ENCODE data around the gene ORM2.

ORM2 gene

DNA sequence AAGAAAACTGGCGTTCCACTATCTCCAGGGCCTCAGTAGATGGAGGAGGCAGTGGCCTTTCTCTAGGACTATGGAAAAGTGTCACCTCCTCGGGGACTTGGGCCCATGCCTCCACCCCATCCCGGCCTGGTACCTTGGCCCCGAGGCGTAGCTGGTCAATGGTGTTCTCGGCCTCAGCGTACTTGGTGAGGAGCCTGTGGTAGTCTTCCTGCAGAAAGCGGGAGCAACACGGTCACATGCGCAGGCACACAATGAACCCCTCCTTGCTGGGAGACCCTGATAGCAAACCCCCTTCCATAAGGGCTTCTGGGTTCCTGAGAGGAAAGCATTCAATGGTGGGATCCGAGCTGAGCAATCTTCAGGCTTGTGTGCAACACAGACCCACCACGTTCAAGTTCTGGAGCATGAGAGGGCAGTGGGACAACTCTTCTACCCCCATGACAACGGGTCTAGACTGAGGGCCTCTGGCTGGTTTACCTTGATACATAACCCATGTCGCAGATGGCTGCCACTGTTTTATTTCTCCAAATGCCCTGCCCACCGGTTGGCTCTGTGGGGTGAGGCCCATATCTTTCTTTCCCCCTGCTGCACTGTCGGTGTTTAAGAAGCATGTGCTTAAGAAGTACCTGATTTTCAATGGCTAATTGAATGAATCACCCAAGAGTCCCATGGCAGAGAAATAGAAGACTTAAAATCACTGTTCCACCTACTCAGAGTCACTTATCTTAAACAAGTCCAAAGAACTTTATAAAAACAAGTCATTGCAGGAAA, 44.5 kb downstream of the ORM2 start:
- DNase-seq: no peak

DNA sequence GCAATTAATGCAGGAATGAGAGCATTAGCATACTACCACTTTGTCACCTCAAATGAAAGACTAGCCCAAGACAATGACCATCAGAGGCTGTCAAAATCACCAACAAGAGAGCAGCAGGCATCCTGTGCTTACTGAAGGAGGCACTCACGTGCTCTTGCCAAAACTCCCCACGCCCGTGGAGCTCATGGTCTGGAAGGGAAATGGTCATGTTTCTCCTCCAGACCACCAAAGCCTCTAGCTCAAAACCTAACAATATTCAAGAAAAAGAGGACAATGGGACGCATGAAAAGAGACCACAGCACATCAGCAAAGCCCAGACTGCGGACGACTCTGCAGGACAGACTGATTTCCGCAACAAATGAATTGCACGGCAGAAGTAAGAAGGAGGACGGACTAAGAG, 45.3 kb downstream of the ORM2 start:
- no peak for DNase-seq

DNA sequence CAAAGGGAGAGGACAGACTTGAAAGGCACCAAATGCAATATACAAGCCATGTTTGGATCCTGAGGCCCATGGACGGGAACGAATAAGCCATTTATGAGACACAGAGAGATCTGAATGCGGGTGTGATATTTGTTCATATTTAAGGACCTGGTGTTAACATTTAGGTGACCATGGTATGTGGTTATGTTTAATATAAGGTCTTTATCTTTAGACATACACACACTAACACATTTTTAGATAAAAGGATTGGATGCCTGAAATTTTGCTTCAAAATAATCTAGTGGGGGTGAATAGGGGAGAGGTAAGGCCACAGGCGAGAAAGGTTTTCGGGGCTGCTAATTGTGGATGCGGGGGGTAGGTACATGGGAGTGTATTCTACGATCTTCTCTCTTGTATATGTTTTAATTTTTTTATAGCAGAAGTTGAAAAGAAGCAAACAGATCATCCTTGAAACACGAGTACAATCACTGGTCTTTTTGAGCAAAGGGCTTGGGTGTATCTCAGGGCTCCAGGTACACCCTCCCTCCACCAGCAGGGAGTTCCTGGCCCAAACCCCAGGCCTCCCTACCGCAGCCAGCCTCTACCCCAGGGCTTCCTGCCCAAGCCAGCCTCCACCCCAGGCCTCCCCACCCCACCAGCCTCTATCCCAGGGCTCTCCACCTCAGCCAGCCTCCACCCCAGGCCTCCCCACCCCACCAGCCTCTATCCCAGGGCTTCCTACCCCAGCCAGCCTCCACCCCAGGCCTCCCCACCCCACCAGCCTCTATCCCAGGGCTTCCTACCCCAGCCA, 45.9 kb downstream of the ORM2 start:
- no peak for DNase-seq

DNA sequence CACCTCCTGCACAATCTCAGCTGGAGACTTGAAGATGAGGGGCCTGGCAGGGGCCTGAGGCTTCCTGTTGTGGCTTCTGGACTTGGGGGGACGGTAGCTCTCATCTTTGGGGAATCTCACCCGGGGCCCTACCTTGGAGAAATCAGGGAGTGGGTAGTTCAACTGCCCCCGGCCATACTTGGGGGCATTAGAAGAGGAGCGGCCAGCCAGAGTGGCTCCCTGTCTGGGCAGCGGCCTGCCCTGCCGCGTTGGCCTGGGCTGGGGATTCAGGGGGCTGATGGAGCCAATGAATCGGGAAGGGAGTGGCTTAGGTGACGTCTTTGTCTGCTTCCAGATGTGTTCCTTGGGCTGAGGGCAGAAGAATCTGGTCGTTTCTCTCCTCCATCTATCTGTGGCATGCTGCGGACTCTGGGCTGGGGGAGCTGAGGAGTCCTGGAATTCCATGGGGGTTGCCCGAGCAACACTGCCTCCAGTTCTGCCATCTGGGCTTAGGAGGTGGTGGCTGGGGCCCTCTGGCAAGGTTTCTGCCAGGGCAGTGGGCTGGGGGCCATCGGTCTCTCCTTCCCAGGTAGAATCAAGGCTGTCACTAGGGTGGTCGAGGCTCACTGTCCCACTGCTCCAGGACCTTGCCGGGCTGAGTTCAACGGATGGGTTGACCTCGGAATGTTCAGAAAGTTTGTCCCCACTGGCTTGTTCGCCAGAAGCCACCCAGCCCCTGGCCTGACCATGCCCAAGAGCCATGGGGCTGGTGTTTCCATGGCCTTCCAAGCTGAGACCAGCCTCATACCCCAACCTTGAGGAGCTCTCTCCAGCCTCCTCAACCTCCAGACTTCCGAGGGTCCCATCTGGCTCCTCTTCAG, 47.1 kb downstream of the ORM2 start:
- DNase-seq: no peak

DNA sequence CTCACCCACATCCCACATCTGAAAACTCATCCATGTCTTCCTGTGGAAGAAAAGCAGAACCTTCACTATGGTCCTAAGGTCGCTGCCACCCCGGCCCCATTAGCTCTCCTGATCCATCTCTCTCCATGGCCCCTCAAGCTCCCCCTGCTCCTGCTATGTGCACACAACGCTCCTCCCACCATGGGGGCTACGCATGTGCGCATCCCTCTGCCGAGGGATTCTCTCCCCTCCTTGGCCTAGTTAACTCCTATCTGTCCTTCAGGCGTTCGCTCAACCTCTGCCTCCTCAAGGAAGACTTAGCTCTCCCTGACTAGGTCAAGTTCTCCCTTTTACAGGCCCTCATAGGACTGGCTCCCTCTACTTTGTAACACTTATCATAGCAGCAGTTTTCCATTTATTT, 48.3 kb downstream of the ORM2 start:
- no peak for DNase-seq

DNA sequence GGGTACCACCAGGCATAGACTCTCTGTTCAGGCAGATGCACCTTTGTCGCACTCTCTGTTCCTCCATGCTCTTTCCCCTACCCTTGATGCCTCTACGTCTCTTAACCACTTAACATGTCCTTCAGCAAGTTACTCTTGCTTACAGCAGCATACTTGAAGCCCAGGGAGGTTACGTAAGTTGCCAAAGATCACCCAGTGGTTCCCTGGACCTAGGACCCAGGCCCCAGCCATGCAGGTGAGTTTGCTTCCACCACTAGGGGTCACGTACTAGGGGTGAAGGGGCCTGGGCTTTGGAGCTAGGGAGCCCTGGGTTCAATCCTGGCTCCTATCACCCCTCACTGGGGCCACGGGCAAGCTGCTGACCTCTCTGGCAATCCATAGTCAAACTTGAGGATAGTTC, 49.2 kb downstream of the ORM2 start:
- no peak for DNase-seq

All from NCI-H748 treated with DMSO at 0.1 percent for 48 hours (cell line).